HuH-7.5 (cell line): ENCODE results near the gene MAN2B1.
"Not testable (repeated sequence)": the region's sequence is repeated elsewhere in the genome, so short reads cannot be mapped to it uniquely, and the experiment has no call there.

Source experiments
- DNase-seq: peaks from one replicate; pipeline ENCODE4 v3.0.0; 2011; ENCODE audit warnings: low spot score

MAN2B1 gene

DNA sequence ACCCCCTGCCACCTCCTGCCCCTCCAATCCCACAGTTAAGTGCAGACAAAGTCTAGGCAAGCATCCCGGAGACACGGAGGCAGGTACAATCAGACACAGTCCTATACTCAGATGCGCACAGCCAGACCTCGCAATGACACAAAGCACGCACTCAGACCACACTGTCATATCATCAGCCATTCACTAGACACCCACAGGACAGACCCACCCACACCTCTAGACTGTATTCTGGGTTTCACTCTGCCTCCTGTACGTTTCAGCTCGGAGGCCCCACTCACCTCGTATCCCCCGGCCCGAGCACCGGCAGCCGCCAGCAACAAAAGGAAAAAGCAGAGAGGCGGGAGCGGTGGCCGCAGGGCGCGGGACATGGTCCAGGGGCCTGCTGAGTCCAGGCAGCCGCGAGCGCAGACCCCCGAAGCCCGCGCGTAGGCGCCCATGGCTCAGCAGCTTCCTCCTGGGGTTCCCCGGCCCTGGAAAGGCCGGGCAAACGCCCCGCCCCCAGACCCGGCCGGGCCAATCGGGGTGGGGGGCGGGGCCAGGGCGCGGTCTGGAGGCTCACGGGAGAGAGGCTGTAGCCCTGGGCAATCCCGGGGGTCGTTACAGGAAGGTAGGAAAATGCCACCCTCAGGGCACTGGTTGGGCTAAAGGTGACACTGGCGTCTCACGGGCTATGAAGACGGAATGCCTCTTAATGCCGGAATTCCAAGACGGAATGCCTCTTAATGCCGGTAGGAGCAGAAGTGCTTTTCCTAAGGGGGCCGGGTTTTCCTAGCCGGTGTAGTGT lies at the start of gene MAN2B1, which contains the start of gene WDR83:
Gene MAN2B1 (minus strand): TSS at position 478 of the 784 bp plus-strand sequence. CDS start 41 bp downstream, at position 437.
Gene WDR83 (plus strand): TSS at position 543 of the 784 bp plus-strand sequence. CDS start 2,984 bp downstream, outside the sequence.
- DNase-seq, result peak; percentile 98

DNA sequence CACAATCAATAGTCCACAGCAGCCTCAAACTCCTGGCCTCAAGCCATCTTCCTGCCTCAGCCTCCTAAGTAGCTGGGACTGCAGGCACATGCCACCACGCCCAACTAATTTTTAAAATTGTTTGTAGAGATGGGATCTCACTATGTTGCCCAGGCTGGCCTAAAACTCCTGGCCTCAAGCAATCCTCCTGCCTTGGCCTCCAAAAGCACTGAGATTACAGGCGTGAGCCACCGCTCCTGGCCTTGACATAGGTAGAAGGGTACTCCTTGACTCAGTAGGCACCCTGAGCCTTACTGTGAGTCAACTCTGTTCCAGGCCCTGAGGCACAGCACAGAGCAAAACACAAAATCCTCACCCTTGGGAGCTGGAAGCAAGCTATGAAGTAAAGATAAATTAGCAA lies 49.4 kb upstream of the MAN2B1 start:
- no peak for DNase-seq

DNA sequence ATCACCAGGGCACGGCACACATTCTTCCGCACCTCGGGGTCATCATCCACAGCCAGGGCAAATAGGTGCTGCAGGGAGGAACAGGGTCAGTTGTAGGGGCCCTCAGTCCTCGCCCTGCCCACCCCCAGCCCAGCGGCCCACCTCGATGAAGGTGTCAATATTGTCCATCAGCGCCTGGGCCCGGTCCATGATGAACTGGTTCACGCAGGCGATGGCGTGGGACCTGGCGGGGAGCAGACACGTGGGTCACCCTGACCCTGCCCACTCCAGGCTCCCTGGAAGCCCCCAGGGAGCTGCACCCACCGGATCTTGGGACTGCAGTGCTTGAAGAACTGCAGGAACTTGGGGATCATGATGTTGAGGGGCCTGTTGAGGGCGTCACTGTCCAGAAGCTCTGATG lies 48.6 kb upstream of the MAN2B1 start:
- DNase-seq, result no peak

DNA sequence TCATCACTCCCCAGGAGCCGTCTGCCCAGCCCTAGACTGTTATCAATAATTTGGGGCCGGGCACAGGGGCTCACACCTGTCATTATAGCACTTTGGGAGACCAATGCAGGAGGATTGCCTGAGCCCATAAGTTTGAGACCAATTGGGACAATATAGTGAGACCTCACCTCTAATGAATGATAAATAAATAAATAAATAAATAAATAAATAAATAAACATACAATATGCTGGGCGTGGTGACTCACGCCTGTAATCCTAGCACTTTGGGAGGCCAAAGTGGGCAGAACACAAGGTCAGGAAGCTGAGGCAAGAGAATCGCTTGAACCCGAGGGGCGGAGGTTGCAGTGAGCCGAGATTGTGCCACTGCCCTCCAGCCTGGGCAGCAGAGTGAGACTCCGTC lies 46.8 kb upstream of the MAN2B1 start:
- not testable (repeated sequence) for DNase-seq

DNA sequence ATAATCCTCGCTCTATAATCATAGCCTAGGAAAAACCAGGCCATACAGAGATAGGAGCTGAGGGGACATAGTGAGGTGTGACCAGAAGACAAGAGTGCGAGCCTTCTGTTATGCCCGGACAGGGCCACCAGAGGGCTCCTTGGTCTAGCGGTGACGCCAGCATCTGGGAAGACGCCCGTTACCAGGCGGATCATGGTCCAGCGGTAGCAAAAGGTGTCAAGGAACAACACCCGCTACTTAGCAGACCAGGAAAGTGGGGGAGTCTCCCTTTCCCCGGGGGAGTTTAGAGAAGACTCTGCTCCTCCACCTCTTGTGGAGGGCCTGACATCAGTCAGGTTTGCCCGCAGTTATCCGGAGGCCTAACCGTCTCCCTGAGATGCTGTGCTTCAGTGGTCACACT lies 45.5 kb upstream of the MAN2B1 start:
- not testable (repeated sequence) for DNase-seq

DNA sequence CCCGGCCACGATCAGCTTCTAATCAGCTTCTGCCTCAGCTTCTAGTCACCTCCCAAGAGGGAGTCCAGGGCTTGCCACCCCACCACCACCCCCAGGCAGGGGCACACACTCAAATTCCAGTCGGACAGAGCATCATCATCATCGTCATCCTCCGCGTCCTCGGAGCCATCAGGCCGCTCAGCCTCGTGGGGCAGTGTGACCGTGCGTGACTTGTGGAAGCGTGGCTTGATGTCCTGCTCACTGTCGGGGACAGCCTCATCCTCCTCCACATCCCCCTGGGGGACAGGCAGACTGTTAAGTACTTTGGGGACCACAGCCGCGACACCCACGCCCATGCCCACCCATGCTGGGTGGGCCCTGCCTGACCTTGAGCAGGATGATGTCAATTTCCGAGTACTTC lies 44.6 kb upstream of the MAN2B1 start:
- DNase-seq, result no peak

DNA sequence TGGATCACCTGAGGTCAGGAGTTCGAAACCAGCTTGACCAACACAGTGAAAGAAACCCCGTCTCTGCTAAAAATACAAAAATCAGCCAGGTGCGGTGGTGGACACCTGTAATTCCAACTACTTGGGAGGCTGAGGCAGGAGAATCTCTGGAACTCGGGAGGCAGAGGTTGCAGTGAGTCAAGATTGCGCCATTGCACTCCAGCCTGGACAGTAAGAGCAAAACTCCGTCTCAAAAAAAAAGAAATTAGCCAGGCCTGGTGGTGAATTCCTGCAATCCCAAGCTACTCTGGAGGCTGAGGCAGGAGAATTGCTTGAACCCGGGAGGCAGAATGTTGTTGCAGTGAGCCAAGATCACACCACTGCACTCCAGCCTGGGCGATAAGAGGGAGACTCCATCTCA lies 42.1 kb upstream of the MAN2B1 start:
- DNase-seq, result no peak

DNA sequence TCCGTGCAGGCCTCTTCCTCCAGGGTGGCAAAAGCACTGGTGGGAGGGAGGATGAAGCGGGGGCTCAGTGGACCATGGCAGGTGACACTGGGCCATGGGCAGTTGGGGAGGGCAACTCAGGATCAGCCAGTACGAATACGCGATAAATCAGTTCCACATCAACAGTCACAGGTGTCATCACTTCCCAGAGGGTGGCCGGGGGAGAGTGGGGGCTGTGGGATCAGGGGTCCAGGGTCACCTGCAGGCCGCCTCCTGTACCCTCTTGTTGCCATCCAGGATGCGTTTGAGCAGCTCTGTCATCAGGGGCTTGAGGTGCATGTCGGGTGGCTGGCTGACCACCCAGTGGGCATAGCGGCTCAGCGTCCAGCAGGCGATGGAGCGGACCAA lies 39.8 kb upstream of the MAN2B1 start:
- no peak for DNase-seq

DNA sequence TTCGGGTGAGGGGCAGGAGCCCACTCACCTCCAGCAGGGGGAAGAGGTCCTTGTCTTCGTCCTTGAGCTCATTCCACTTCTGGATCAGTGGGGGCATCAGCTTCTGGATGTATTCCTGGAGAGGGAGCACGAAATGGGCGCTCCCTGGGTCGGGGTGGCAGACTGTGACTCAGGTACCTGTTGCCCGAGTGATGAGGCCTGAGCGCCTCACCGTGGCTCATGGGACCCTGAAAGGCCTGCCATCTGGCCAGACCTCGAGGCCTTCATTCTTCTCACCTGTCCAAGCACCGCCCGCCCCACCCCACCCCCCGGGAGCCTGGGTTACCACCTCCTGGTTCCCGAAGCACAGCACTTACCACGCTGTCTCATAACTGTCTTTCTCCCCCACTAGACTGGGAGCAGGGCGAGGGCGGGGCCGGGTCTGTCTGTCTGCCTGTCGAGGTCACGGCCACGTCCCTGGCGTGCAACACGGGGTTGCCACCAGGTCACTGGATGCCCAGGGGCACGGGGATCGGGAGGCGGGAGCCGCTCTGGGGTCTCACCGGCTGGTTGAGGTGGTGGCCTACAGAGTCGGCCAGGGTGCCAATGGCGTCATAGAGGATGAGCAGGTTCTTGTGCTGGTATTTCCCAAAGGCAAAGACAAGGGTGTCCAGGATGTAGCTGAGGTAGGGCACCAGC lies 39.3 kb upstream of the MAN2B1 start:
- DNase-seq, result no peak

DNA sequence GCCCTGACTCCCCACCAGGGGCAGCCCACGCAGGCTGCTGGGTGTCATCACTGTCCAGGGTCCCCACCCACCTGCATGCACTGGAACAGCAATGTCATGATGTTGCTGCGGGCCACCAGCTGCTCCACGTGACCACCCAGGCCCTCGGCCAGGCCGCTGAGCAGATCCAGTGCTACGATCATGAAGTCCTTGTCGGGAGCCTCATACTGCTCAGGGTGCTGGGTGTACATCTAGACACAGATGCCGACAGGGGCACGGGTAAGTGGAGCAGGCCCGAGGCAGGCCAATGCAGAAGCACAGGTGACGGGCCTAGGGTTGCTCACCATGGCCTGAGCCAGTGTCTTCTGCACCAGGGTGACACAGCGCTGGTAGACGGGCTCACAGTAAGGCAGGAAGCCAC lies 38.6 kb upstream of the MAN2B1 start:
- no peak for DNase-seq

DNA sequence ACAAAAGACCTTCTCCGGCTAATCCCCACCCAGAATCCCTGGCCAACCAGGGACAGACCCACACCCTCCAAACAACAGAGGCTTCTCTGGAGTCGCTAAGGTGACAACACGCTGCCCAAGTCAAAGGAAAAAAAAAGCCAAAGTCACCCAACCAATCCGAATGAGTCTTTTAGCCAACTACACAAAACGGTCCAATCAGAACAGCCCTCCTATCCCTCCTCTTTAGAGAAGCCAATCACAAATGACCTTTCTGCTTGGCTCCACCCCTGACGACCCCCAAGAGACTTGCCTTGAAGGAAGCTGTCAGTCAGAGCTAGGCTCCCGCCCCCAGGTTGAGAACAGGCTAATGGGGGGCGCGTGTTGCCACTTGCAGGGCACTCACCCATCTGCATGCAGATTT lies 36.5 kb upstream of the MAN2B1 start:
- DNase-seq, result peak; percentile 47

DNA sequence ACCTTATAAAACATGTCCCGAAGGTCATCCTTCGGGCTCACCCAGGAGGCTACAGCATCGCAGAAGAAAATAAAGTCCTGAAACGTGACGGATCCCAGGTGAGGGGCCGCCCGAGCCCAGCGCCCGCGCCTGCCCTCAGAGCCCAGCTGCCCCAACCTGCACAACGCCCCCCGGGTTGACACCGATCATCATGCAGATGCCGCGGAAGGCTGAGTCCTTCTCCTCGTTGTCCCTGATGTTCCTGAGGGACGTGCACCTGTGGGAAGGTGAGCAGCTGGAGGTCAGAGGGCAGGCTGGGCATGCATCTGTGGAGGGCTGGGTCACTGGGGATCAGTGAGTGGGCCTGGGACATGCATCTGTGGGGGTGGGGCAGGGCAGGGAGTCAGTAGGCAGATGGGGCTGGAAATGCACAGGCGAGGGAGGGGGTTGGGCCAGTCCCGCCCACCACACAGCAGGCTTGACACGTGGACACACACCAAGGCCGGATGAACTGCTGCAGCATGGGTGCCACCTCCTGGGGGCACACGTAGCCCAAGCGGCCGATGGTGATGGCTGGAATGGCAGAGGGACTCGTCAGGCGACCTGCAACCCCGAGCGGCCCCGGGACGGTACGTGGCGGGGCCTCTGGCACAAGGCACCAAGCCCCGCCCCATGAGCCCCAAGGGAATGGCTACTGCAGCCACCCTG lies 35.2 kb upstream of the MAN2B1 start:
- no peak for DNase-seq

DNA sequence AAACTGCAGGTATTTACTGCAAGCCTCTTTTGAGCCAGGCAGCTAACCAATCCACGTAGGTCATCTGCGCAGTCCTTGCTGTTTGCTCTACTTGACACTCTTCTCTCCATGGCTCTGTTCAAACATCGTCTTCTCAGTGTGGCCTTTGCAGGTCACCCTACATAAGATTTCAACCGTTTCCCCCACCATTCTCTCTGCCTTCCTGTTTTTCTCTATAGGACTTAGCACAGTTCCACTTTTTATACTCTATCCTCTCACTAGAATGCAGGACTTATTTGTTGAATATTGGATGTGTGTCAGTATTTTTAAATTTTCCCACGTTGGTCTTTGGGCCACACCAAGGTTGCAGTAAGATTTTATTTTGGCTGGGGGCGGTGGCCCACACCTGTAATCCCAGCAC lies 31.6 kb upstream of the MAN2B1 start:
- no peak for DNase-seq

DNA sequence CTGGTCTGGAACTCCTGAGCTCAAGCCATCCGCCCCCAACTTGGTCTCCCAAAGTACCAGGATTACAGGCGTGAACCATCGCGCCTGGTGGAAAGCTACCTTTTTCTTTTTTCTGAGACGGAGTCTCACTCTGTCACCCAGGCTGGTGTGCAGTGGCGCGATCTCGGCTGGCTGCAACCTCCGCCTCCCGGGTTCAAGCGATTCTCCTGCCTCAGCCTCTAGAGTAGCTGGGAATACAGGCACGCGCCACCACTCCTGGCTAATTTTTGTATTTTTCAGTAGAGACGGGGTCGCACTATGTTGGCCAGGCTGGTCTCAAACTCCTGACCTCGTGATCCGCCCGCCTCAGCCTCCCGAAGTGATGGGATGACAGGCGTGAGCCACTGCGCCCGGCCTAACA lies 30.9 kb upstream of the MAN2B1 start:
- DNase-seq, result not testable (repeated sequence)

DNA sequence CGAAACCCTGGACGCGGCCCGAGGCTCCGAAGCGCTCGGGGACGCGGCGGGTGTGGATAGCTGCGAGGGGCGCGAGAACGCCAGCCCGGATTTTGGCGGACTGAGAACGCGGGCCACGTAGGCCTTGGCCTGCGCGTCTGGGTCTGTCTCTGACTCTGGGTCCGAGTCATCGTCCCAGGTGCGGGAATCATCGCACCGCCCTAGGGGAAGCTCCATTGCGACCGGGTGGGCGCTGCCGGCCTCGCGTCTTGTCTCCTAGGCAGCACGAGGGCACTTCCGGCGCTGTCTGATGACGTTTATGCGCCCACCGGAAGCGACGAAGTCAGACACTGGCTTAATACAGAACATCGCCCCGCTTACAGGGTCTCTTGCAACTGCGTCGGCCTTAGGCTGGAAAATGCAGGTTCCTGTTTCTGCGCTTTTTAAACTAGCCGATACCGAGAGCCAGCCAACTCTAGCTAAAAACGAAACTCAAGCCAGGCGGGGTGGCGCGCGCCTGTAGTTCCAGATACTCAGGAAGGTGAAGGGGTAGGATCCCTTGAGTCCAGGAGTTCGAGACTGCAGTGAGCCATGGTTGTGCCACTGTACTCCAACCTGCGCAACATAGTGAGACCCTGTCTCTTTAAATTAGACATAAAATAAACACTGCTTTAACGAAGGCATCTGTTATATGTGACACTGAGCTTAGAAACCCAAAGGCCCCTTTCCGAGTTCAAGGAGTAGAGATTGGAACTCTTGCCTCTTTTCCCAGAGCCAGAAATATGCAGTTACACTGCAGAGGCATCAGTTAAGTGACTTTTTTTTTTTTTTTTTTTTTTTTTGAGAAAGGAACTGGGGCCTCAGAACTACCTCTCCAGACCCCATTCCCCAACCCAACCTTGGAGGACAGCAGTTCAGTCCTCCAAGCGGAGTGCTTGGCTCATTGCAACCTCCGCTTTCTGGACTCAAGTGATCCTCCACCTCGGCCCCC lies 30.1 kb upstream of the MAN2B1 start, which contains the start of gene FBXW9:
Gene FBXW9 (minus strand): TSS at position 266 of the 970 bp plus-strand sequence. CDS start 50 bp downstream, at position 216.
- DNase-seq, result peak; percentile 98

DNA sequence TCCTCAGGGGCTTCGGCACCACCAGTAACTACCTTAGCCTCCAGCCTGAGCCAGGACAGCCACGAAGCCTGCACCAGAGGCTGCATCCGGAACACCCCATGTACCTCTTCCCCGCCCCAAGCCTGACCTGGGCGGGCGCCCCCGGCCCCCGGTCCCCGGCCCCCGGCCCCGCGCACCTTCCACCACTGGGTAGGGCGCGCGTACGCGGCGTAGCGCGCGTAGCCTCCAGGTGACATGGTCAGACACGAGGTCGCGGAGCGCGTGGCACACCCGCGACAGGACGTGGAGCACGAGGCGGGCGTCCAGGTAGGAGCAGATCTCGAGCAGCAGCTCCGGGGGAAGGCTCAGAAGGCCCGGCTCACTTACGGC lies 29.4 kb upstream of the MAN2B1 start:
- peak; percentile 45 for DNase-seq

DNA sequence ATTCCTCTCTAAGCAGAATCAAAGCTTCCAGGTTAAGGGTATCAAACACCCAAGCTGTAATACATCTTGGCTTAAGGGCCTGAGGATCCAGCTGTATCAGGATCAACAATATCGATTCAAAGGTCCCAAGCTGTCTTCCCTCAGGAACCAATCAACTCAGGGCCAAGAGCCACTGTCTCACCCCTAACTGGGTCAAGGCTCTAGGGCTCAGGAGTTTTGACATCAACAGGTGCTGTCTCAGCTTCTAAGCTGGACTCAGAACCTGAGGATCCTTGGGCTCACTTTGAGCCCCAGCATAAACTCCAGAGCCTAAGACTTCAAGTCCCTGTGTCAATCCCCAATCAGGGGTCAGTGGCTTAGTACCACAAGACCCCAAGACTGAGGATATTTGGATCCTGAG lies 29.0 kb upstream of the MAN2B1 start:
- DNase-seq, result no peak

DNA sequence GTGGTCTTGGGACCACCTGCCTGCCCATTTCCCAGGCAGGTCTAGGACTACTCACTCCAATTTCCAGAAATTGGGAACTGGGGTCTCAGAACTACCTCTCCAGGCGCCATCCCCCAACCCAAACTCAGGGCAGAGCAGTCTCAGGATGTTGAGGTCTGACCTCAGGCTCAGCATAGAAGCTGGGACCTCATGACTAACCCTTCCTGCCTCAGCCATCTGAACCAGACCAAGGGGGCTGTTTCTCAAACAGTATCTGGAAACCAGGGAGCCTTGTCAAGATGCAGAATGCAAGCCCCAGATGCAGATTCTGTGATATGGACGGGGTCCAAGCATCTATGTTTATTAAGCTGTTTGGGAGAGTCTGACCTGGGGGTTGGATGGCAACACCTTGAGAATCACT lies 28.6 kb upstream of the MAN2B1 start:
- DNase-seq, result no peak

DNA sequence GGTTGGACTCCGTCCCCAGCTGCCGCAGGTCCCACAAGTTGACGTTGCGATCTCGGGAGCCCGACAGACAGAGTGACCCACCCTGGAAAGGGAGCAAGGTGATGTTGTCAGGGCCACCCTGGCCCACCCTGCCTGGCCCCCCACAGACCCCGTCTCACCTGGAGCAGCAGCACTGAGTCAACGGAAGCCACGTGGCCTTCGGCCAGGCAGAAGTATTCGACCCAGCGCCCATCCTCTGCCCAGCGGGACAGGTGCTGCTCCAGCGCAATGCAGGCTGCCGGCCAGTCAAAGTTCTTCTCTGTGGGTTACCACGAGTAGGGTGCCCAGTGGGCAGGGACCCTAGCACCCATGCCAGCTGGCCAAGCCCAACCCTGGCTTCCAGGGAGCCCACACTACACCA lies 28.1 kb upstream of the MAN2B1 start:
- DNase-seq, result no peak

DNA sequence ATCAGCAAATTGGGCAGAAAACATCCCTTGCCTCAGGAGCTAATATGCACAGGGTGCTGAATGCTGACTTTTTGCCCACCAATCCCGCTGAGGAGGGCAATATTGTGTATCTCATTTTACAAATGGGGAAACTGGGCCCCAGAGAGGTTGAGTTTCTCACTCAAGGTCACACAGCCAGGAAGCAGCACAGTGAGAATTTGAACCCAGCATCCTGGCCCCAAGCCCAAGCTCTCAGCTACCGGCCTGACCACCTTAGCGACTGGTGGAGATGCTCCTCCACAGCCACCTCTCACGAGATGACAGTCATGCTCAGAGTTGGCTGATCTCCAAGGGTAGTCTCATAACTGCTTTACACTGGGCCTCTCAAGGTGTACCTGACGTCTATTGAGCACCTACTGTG lies 26.4 kb upstream of the MAN2B1 start:
- DNase-seq, result no peak

DNA sequence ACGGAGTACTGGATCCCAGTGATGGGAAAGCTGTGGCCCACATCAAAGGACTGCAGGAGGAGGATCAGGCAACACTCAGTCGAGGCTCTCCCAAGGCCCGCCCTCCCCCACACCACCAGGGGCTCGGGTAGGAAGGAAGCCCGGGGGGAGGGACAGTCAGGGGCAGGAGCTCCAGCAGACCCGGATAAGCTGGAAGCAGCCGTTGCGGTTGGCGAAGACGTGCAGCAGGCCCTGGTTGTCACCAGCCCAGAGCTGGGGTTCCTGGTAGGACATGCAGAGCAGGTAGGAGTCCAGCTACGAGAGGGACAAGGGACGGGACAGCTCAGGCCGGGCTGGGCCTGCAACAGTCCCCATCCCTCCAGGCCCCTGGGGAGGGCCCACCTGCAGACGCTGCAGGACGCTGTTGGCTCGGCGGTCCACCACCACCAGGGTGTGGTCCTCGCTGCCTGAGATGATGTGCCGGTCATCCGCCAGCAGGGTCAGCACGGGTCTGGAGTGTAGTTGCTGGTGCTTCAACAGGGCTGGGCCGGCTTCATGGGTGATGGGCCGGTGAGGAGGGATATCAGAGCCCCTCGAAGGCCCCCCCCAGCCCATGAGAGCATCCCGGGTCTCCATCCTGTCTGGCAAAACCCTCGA lies 23.2 kb upstream of the MAN2B1 start:
- DNase-seq, result no peak
